Measurements from ENCODE around the gene ADIPOR2.
"Not testable (repeated sequence)": the region's sequence is repeated elsewhere in the genome, so short reads cannot be mapped to it uniquely, and the experiment has no call there.

ADIPOR2 gene

DNA sequence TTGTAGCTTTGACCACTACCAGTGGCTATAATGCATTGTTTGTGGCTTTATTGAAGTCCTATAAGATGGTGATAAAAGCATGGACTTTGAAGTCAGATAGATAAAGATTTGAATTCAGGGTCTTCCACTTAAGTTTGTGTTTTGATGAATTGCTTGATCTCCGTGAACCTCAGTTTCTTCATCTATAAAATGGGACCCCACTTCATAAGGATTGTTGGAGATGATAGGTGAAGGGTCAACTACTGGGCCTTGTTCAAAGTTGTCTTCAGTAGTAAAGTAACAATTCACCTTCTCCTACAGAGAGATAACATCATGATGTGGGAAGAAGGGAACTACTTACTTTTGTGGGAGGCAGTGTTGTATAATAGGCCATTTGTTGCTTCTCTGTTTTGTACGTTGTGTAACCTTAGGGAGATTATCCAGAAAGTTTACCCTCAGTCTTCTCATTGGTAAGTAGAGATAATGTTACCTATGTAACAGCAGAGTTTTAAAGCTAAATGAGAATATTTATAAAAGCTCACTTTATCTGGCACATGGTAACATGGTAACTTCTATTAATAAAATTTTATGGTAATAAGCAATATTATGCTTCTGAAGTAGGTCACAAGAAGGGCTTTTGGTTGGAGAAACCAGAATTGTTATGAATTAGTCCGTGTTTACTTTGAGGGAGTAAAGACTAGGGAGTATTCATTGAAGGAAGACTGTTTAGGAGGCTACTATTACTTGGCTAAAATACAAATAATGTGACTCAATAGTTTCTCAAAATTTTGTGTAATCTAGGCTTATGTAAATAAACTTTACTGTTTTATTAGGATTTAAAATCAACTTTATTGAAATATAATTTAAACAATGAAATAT is 15.1 kb downstream of the ADIPOR2 start:
- no peak for DNase-seq (ENCODE audit: low spot score)

DNA sequence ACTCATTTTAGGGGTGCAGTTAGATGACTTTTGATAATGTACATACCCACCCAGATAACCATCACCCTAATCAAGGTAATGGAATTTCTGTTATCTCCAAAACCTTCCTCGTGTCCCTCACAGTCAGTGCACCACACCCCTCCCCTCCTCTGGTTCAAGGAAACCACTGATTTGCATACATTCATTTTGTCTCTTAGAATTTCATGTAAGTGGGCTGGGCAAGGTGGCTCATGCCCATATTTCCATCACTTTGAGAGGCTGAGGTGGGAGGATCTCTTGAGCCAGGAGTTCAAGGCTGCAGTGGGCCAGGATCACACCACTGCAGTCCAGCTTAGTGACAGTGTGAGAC is 15.7 kb downstream of the ADIPOR2 start:
- no peak for DNase-seq (ENCODE audit: low spot score)

DNA sequence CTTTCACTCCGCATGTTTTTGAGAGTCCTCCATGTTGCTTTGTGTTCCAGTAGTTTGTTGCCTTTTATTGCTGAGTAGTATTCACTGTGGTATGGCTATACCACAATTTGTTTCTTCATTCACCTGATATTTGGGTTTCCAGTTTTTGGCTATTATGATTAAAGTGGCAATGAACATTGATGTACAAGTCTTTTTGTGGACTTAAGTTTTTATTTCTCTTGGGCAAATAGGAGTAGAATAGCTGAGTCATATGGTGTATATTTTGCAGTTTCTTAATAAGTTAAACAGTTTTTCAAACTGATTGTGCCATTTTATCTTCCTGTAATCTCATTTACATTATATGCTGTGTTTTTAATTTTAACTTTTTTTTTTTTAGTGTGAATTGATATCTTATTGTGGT is 16.2 kb downstream of the ADIPOR2 start:
- no peak for DNase-seq (ENCODE audit: low spot score)

DNA sequence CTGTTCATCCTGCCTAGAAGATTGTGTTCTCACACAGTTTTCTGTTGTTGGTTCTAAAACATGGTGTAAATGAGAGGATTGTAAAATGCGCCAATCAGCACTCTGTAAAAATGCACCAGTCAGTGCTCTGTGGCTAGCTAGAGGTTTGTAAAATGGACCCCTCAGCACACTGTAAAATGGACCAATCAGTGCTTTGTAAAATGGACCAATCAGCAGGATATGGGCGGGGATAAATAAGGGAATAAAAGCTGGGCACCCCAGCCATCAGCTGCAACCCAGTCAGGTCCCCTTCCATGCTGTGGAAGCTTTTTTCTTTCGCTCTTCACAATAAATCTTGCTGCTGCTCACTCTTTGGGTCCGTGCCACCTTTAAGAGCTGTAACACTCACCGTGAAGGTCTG is 19.1 kb downstream of the ADIPOR2 start:
- not testable (repeated sequence) for DNase-seq (ENCODE audit: low spot score)

DNA sequence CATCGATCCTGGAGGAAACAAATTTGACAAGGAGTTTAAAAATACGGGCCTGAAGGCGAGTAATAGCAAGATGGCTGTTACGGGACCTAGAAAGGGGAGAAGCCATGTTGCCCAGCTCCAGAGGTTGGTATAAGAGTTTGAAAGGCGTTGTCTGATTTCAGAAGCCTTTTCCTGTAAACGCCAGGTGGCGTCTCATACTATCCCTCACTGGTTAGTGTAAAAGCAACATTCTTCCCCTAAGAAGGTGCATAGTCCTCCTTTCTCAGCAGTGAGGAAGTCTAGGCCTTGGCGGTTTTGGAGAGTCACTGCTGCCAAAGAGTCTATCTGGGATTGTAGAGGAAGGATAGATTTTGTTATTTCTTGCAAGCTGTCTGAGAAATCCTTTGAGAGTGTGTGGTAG is 20.0 kb downstream of the ADIPOR2 start:
- DNase-seq (ENCODE audit: low spot score): not testable (repeated sequence)

DNA sequence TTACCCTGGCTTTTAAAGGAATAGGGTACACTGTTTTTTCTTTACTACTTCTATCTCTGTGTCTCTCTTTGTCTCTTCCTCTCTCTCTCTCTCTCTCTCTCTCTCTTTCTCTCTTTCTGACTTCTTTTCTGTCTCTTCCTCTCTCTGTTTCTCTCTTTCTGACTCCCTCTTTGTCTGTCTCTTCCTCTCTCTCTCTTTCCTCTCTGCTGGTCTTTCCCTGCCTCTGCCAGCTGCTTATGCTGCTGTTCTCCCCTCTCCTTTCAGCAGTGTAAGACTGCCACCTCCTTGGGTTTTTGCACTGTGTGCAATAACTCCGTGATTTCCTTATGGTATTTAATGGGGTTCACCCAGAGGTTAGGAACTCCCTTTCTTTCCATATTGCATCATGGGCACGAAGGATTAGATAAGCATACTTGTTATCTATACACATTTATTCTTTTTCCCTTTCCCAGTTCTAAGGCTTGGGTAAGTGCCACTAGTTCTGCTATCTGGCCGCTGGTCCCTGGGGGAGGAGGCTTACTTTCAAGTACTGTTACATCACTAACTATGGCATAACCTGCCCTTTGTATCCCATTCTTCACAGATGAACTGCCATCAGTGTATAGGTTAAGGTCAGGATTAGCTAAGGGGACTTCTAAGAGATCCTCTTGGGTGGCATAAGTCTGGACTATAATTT is 20.8 kb downstream of the ADIPOR2 start:
- not testable (repeated sequence) for DNase-seq (ENCODE audit: low spot score)

DNA sequence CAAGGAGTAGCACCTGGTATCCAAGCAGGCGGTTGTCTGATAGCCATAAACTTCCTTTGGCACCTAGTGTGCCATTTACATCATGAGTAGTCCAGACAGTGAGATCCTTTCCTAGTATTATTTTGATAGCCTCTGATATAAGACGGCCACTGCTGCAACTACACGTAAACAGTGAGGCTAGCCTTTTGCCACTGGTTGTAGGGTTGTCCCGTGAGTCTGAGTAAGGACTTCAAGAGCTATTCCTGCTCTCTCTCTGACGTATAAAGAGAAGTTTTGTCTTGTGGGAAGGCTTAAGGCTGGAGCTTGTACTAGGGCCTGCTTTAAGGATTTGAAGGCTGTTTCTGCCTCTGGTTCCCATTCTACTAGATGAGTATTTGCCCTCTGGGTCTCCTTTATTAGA is 21.4 kb downstream of the ADIPOR2 start:
- DNase-seq (ENCODE audit: low spot score): not testable (repeated sequence)

DNA sequence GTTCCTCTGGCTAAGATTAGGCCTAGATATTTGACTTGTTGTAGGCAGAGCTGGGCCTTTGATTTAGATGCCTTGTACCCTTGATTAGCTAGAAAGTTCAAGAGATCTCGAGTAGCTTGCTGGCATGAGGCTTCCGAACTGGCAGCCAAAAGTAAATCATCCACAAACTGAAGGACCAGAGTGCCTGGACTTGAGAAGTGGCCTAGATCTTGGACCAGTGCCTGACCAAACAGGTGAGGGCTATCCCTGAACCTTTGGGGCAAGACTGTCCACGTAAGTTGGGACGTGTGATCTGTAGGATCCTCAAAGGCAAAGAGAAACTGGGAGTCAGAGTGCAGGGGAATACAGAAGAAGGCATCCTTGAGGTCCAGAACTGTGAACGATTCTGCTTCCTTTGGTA is 22.0 kb downstream of the ADIPOR2 start:
- not testable (repeated sequence) for DNase-seq (ENCODE audit: low spot score)

DNA sequence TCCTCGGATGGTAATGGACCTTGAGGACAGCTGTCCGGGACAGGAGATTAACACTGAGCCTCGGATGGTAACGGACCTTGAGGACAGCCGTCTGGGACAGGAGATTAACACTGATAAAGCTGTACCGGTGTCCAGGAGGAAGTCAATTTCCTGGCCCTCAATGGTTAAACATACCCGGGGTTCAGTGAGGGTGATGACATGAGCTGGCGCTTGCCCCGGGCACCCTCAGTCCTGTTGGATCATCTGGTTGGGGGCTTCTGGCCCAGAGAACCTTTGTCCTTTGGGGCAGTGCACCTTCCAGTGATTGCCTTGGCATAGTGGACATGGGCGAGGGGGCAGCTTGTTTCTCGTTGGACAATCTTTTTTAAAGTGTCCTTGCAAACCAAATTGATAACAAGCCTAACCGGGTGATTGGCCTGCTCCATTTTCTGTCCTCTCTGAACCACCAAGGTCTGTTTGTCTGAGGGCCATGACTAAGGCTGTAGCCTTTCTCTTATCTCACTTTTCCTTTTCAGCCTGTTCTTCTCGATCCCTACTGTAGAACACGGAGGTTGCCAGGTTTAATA is 23.0 kb downstream of the ADIPOR2 start:
- DNase-seq (ENCODE audit: low spot score): not testable (repeated sequence)

DNA sequence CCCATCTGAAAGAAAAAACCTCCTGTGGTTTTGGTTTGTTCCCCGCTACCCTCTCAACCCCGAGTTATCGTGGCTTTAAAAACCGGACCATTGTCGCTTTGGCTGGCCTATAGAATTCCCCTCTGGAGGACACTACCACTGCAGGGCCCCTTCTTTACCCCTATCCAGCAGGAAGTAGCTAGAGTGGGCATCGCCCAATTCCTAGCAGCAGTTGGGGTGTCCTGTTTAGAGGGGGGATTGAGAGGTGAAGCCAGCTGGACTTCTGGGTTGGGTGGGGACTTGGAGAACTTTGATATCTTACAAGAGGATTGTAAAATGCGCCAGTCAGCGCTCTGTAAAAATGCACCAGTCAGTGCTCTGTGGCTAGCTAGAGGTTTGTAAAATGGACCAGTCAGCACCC is 24.6 kb downstream of the ADIPOR2 start:
- not testable (repeated sequence) for DNase-seq (ENCODE audit: low spot score)

DNA sequence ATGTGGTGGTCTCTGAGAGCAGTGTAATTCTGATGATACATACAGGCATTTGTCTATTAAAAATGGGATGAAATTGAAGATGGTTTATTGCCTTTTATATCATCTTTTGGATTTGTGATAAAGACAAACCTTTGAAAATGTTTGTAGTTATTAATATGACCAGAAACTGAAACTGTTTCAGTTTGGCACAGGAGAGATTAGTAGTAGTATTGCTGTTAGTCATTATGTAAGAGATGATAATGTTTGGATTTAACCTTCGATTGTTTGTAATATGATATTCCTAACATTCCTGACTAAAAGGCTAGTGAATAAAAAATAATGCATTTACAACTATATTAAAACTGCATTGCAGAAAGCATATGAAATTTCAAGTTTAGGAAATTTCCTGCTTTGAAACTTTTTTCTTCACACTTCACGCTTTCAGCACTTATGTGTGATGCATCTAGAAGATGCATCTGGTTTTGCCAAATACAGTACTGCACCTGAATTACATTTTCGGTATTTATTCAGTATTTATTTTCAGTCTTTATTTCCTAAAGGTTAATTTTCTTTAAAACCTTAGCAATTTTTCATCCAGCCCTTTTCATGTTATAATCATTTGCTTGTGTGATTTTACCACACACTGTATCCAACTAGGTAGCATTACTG is 25.5 kb downstream of the ADIPOR2 start:
- no peak for DNase-seq (ENCODE audit: low spot score)

DNA sequence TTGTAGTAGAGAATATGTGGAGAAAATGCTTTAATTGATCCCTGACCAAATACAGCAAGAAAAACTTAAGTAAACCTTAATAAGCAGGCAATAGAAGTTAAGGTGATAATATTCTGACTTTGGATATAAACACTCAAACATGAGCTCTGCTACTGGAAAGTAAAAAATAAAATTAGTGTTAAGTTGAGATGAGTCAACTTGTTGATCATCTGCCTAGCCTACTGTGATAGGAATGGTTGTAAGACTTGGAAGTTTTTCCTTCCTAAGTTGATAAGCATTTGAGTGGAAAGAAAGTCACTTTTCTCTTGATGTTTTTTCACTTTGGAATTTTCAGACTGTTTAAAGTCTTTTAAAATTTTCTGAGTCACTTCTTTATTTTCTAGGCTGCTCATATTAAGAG is 26.0 kb downstream of the ADIPOR2 start:
- DNase-seq (ENCODE audit: low spot score): no peak

DNA sequence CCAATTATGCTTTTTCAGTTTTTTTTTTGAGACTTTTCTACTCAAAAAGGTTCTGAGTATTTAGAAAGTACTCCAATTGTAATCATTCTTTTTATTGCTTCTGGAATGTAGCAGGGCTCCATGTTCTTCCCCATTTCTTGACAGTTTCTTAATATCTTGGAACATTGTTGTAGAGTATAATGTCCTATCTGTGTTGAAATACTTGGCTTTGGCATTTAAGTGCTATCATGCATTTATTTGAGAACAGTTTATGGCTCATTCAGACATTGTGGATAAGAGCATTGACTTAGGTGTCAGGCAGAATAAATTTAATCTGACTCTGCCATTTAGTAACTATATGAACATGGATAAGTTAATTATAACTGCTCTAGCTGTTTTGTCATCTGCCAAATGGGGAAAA is 28.3 kb downstream of the ADIPOR2 start:
- DNase-seq (ENCODE audit: low spot score): no peak

DNA sequence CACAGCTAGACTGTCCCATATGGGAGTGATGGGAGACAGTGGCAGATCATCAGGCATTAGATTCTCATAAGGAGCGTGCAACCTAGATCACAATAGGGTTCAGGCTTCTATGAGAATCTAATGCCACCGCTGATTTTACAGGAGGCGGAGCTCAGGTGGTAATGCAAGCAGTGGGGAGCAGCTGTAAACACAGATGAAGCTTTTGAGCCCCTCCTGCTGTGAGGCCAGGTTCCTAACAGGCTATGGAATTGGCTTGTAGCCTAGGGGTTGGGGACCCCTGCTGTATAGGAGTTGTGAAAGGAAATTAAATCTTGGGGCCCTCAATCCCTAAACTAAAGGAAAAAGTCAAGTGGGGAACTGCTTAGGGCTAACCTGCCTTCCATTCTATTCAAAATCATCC is 29.6 kb downstream of the ADIPOR2 start:
- no peak for DNase-seq (ENCODE audit: low spot score)

DNA sequence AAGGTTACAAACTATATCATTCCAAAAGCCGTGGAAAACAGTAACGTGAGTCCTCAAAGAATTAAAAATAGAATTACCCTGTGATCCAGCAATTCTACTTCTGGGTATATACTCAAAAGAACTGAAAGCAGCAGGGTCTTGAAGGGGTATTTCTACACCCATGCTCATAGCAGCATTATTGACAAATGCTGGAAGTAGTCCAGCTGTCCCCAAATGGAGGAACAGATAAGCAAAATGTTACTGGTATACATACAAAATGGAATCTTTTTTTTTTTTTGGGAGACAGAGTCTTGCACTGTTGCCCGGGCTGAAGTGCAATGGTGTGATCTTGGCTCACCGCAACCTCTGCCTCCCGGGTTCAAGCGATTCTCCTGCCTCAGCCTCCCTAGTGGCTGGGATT is 32.9 kb downstream of the ADIPOR2 start:
- DNase-seq (ENCODE audit: low spot score): no peak

DNA sequence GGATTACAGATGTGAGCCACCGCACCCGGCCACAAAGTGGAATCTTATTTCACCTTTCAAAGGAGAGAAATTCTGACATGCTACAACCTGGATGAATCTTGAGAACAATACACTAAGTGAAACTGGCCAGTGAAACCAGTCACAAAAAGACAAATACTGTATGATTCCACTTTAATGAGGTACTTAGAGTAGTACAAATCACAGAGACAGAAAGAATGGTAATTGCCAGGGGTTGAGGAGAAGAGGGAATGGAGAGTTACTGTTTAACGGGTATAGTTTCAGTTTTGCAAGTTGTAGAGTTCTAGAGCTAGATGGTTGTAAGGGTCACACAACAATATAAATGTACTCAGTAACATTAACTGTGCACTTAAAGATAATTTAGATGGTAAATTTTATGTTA is 33.4 kb downstream of the ADIPOR2 start:
- DNase-seq (ENCODE audit: low spot score): no peak

DNA sequence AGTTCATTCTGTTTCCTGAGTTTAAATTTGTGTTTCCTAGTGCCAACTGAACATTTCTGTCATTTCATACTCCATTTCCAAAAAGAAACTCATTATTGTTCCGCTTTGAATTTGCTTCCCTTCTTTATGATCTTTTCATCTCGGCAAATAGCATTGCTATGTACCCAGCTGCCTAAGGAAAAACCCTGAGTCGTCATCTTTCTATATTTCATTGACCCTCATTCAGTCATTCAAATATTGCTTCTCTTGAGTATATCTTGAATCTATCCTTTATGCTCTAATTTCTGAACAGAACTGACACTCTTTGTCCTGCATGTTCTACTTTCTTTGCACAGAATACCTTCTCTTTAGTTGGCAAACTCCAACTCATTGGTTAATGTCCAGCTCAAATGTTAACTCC is 35.9 kb downstream of the ADIPOR2 start:
- no peak for DNase-seq (ENCODE audit: low spot score)

DNA sequence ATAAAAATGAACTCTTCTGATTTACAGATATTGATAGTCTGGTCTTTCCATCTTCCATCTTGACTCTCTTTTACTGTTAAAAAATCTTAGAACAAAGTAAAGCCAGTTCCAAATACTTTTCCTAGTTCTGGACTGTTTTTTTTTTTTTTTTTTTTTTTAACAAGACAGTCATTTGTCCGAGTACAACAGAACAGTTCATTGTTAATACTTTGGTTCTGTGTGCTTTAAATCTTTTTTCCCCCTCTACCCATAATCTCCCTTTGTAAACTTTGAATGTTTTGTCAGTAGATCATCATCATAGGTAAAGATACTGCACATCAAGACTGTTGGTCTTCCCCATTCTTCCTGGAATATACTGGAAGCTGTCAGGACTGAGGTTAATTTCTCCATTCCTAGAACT is 38.0 kb downstream of the ADIPOR2 start:
- DNase-seq (ENCODE audit: low spot score): no peak

DNA sequence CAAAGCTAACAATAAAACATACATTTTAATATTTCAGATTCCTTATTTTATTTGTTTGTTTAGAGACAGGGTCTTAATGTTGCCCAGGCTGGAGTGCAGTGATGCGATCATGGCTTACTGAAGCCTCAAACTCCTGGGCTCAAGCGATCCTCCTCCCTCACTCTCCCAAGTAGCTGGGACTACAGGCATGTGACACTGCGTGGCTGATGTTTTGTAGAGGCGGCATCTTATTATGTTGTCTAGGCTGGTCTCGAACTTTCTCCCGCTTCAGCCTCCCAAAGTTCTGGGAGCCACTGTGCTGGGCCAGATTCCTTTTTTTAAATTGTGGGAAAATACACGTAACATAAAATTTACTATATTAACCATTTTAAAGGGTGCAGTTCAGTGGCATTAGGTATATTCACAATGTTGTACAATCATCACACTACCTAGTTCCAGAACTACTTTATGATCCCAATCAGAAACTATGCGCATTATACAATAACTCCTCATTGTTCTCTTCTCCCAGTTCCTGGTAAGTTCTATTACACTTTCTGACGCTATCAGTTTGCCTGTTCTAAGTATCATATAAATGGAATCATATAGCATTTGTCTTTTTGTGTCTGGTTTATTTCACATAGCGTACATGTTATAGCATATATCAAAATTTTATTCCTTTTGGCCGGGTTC is 40.3 kb downstream of the ADIPOR2 start:
- no peak for DNase-seq (ENCODE audit: low spot score)

DNA sequence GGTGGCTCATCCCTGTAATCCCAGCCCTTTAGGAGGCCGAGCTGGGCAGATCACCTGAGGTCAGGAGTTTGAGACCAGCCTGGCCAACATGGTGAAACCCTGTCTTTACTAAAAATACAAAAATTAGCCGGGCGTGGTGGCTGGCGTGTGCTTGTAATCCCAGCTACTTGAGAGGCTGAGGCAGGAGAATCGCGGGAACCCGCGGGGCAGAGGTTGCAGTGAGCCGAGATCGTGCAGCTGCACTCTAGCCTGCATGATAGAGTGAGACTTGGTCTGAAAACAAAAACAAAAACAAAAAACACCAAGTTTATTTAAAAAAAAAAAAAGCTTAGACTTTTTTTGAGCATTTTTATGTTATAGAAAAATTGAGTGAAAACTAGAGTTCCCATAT is 40.8 kb downstream of the ADIPOR2 start:
- not testable (repeated sequence) for DNase-seq (ENCODE audit: low spot score)

DNA sequence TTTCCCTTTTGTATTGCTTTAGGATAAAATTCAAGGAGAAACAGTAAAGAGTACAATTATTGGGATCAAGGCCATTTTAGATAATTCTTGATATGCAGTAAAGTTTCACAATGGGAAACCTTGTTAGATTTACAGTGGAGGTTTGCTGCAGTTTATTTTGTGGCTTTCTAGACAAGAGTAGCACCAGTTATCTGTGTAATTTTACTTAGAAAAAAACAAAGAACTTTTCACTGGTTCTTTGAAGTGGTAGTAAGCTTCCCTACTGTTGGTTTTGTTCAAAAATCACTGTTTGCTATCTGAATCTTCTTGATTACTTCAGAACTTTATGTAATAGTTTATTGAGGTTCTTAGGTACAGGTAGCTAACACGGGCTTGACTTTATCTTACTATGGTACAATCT is 42.0 kb downstream of the ADIPOR2 start:
- no peak for DNase-seq (ENCODE audit: low spot score)

DNA sequence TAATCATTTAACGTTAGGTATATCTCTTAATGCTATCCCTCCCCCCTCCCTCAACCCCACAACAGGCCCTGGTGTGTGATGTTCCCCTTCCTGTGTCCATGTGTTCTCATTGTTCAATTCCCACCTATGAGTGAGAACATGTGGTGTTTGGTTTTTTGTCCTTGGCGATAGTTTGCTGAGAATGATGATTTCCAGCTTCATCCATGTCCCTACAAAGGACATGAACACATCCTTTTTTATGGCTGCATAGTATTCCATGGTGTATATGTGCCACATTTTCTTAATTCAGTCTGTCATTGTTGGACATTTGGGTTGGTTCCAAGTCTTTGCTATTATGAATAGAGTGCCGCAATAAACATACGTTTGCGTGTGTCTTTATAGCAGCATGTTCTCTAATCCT is 42.8 kb downstream of the ADIPOR2 start:
- DNase-seq (ENCODE audit: low spot score): not testable (repeated sequence)

All from cerebellar cortex (tissue), 1 donor.